GM21390 (cell line): ENCODE data around the gene TMCO4.

Experiments
- ATAC-seq: cut with Tn5 transposase; IDR thresholded peaks from one replicate; pipeline ENCODE4 v1.9.1; 2021; ENCODE audit not compliant: unreplicated experiment

TMCO4 gene

GRCh38 chr1:19723874-19724273, 75.8 kb downstream of the TMCO4 start:
- ATAC-seq, result no peak

- ATAC-seq, result no peak
Measured at GRCh38 chr1:19720973-19721372, 78.7 kb downstream of the TMCO4 start.

- ATAC-seq, result no peak
Measured at GRCh38 chr1:19720174-19720573, 79.5 kb downstream of the TMCO4 start.

GRCh38 chr1:19717467-19717866, 82.2 kb downstream of the TMCO4 start:
- ATAC-seq, result no peak

GRCh38 chr1:19715334-19716203, 84.1 kb downstream of the TMCO4 start:
- peak; percentile 59 for ATAC-seq

- ATAC-seq, result no peak
Measured at GRCh38 chr1:19712928-19713327, 86.8 kb downstream of the TMCO4 start.

- ATAC-seq, result peak; percentile 61
Measured at GRCh38 chr1:19710825-19711611, 88.7 kb downstream of the TMCO4 start.

- no peak for ATAC-seq
Measured at GRCh38 chr1:19709260-19709793, 90.4 kb downstream of the TMCO4 start.

- ATAC-seq, result no peak
Measured at GRCh38 chr1:19708567-19709110, 91.1 kb downstream of the TMCO4 start.

- ATAC-seq, result no peak
Measured at GRCh38 chr1:19706136-19706535, 93.6 kb downstream of the TMCO4 start.

- no peak for ATAC-seq
Measured at GRCh38 chr1:19705464-19705863, 94.3 kb downstream of the TMCO4 start.

GRCh38 chr1:19704247-19705113, 95.2 kb downstream of the TMCO4 start:
- ATAC-seq, result no peak

- ATAC-seq, result no peak
Measured at GRCh38 chr1:19703280-19703679, 96.4 kb downstream of the TMCO4 start.

GRCh38 chr1:19700079-19700777, 99.5 kb downstream of the TMCO4 start:
- no peak for ATAC-seq

GRCh38 chr1:19698181-19698580, 101.5 kb downstream of the TMCO4 start:
- ATAC-seq, result no peak

- ATAC-seq, result no peak
Measured at GRCh38 chr1:19696820-19697219, 102.9 kb downstream of the TMCO4 start.

- ATAC-seq, result no peak
Measured at GRCh38 chr1:19695772-19696171, 103.9 kb downstream of the TMCO4 start.

- no peak for ATAC-seq
Measured at GRCh38 chr1:19694298-19694697, 105.4 kb downstream of the TMCO4 start.

GRCh38 chr1:19690342-19690741, 109.4 kb downstream of the TMCO4 start:
- no peak for ATAC-seq

GRCh38 chr1:19689856-19690255, 109.9 kb downstream of the TMCO4 start:
- no peak for ATAC-seq
